Measurements from ENCODE around the gene RUNX1.

GRCh38 chr21:34946916-34947534 is 102.1 kb downstream of the RUNX1 start:
- no peak for TF ChIP-seq GATA2 (IDR thresholded peaks at IDR 0.05; ENCODE audit: low read depth, low read length)
- no peak for TF ChIP-seq GATA3 (IDR thresholded peaks at IDR 0.05; ENCODE audit: low read depth, low read length)
